HCT116 (cell line): ENCODE results near the gene CFAP74. TPM values are rescaled to one million over a fixed set of nuclear protein-coding genes. Genes with fewer than 3 reads are reported as not detected.

Experiments
- ATAC-seq: fragments of 200-7000 bp; cut with Tn5 transposase; 2 replicates; pipeline ENCODE4 v1.9.1; 2020; ENCODE audit warnings: mild to moderate bottlenecking, moderate library complexity
- BruUV-seq: library from RNA; stranded (reverse); fragments of 400-500 nt; replicated peaks from 2 replicates; lab custom pipeline; 2021; lab: Mats Ljungman, UMichigan
- CTCF ChIA-PET: fragments of 300-600 bp; sonication (Branson Sonifier 250); formaldehyde crosslinking; loops from one replicate; lab custom pipeline; 2021; ENCODE audit warnings: antibody characterized with exemption; lab: Charles Lee
- POLR2A ChIA-PET: fragments of 300-600, 350-600 bp; sonication (Branson Sonifier 250); formaldehyde crosslinking; loops from one replicate; lab custom pipeline; 2021; ENCODE audit warnings: antibody characterized with exemption; lab: Charles Lee
- RAD21 ChIA-PET, 2 experiments: fragments of 300-600 bp; sonication (Branson Sonifier 250); formaldehyde crosslinking; loops; one replicate each; lab custom pipeline; 2023; ENCODE audit warnings: low total read pairs in 2 of 2; ENCODE audit not compliant: uncharacterized antibody in 2 of 2, unreplicated experiment in 2 of 2, low non-redundant PET in 1 of 2; lab: Charles Lee
- DNase-seq: peaks from one replicate; pipeline ENCODE4 v3.0.0-alpha.2; 2010; ENCODE audit warnings: low read depth, low spot score
- H2AFZ ChIP-seq: fragments of 200-600 bp; shearing (Covaris generic), sonication (generic); 2 replicates; pipeline ENCODE4 v1.6.1; 2017; ENCODE audit warnings: low read depth, mixed run types, mixed read lengths, antibody characterized with exemption, low read length; ENCODE audit not compliant: poor library complexity, severe bottlenecking
- H3K27ac ChIP-seq: 2 replicates; pipeline ENCODE4 v1.5.1; 2012; ENCODE audit warnings: low read depth, low read length
- H3K27me3 ChIP-seq: fragments of 200-600 bp; sonication (generic); 2 replicates; pipeline ENCODE4 v1.6.1; 2016; ENCODE audit warnings: mixed run types, low read length, mixed read lengths; ENCODE audit not compliant: insufficient read depth
- H3K36me3 ChIP-seq, 2 experiments: fragments of 200-500 bp in 1 of 2; fragments of 200-600 bp in 1 of 2; sonication (Bioruptor generic) in 1 of 2; sonication (generic) in 1 of 2; 2 replicates each; pipeline versions ENCODE4 v1.5.1 to v1.6.1; 2014 to 2016; ENCODE audit warnings: low read length in 2 of 2, inconsistent platforms in 1 of 2, mixed read lengths in 1 of 2, mixed run types in 1 of 2; ENCODE audit not compliant: insufficient read depth in 2 of 2, control insufficient read depth in 1 of 2
- H3K4me1 ChIP-seq, 2 experiments: fragments of 200-600 bp in 1 of 2; sonication (generic) in 1 of 2; 2 replicates each; pipeline versions ENCODE4 v1.5.1 to v1.6.1; 2012 to 2017; ENCODE audit warnings: low read length in 2 of 2, inconsistent platforms in 1 of 2, mild to moderate bottlenecking in 1 of 2, mixed read lengths in 1 of 2, mixed run types in 1 of 2, moderate library complexity in 1 of 2; ENCODE audit not compliant: insufficient read depth in 2 of 2, control insufficient read depth in 1 of 2
- H3K4me2 ChIP-seq: fragments of 200-600 bp; sonication (generic); 2 replicates; pipeline ENCODE4 v1.6.1; 2017; ENCODE audit warnings: mixed run types, low read length, mixed read lengths
- H3K4me3 ChIP-seq, 2 experiments: fragments of 200-600 bp in 1 of 2; sonication (generic) in 1 of 2; replicated peaks in 1 of 2; 2 replicates each; pipeline ENCODE4 v1.5.1; 2011 to 2016; ENCODE audit warnings: low read length in 2 of 2, control low read depth in 1 of 2, low read depth in 1 of 2, mild to moderate bottlenecking in 1 of 2, mixed read lengths in 1 of 2, mixed run types in 1 of 2
- H3K79me2 ChIP-seq: fragments of 200-600 bp; sonication (generic); 2 replicates; pipeline ENCODE4 v1.6.1; 2017; ENCODE audit warnings: mild to moderate bottlenecking, mixed run types, low read length, moderate library complexity, mixed read lengths; ENCODE audit not compliant: insufficient read depth
- H3K9ac ChIP-seq: fragments of 200-600 bp; sonication (generic); 2 replicates; pipeline ENCODE4 v1.6.1; 2016; ENCODE audit warnings: low read length, mixed read lengths
- H3K9me2 ChIP-seq: fragments of 200-600 bp; sonication (generic), shearing (Covaris generic); 2 replicates; pipeline ENCODE4 v1.6.1; 2017; ENCODE audit warnings: mixed run types, mild to moderate bottlenecking, moderate library complexity; ENCODE audit not compliant: insufficient read depth
- H3K9me3 ChIP-seq, 2 experiments: fragments of 200-500 bp in 1 of 2; fragments of 200-600 bp in 1 of 2; sonication (Bioruptor generic) in 1 of 2; sonication (generic) in 1 of 2; 2 replicates each; pipeline ENCODE4 v1.6.1; 2014 to 2017; ENCODE audit warnings: low read length in 2 of 2, mixed read lengths in 2 of 2, inconsistent platforms in 1 of 2, low read depth in 1 of 2, mild to moderate bottlenecking in 1 of 2, mixed run types in 1 of 2, moderate library complexity in 1 of 2; ENCODE audit not compliant: control insufficient read depth in 1 of 2, insufficient read depth in 1 of 2
- H4K20me1 ChIP-seq: fragments of 200-600 bp; sonication (generic), shearing (Covaris generic); 2 replicates; pipeline ENCODE4 v1.6.1; 2017; ENCODE audit warnings: mixed run types, mild to moderate bottlenecking, moderate library complexity; ENCODE audit not compliant: insufficient read depth
- CEBPB ChIP-seq: IDR thresholded peaks from 2 replicates; pipeline ENCODE4 v1.6.1; 2012; ENCODE audit warnings: low read depth
- EGR1 ChIP-seq: IDR thresholded peaks from 2 replicates; pipeline ENCODE4 v1.6.1; 2012; ENCODE audit warnings: low read depth
- ELF1 ChIP-seq: IDR thresholded peaks from 2 replicates; pipeline ENCODE4 v1.6.1; 2012; ENCODE audit warnings: low read depth, borderline replicate concordance
- POLR2A ChIP-seq: IDR thresholded peaks from 2 replicates; pipeline ENCODE4 v1.7.0; 2011; ENCODE audit warnings: borderline replicate concordance; ENCODE audit not compliant: insufficient read depth, insufficient read length; ENCODE audit errors: extremely low read depth
- POLR2AphosphoS5 ChIP-seq: IDR thresholded peaks from 2 replicates; pipeline ENCODE4 v1.6.1; 2011; ENCODE audit warnings: mild to moderate bottlenecking, low read depth, low read length, moderate library complexity
- SP1 ChIP-seq: IDR thresholded peaks from 2 replicates; pipeline ENCODE4 v1.6.1; 2012; ENCODE audit warnings: low read depth
- TCF7L2 ChIP-seq: IDR thresholded peaks from 2 replicates; pipeline ENCODE4 v1.7.0; 2011; ENCODE audit warnings: borderline replicate concordance, inconsistent platforms; ENCODE audit not compliant: insufficient read depth, insufficient read length; ENCODE audit errors: extremely low read depth
- YY1 ChIP-seq: IDR thresholded peaks from 2 replicates; pipeline ENCODE4 v1.6.1; 2011; ENCODE audit warnings: low read length, low read depth, moderate library complexity, mild to moderate bottlenecking; ENCODE audit not compliant: insufficient replicate concordance; ENCODE audit errors: extremely low read depth
- ZFX ChIP-seq: fragments of 450-650 bp; IDR thresholded peaks from 2 replicates; pipeline ENCODE4 v1.6.1; 2017
- ZNF274 ChIP-seq: fragments of 200-500 bp; sonication (Bioruptor generic); IDR thresholded peaks from 2 replicates; pipeline ENCODE4 v1.6.1; 2014; ENCODE audit warnings: mild to moderate bottlenecking, low read depth, low read length, inconsistent platforms
- intact Hi-C: fragments of 100-400 bp; cut with micrococcal nuclease; formaldehyde crosslinking; loops from 2 replicates; pipeline ENCODE4 v1.10.0; 2022
- total RNA-seq: library from RNA; stranded (reverse); gene quantifications from one replicate; pipeline ENCODE4 v1.2.1, GENCODE V29; 2021; ENCODE audit not compliant: unreplicated experiment

The CFAP74 gene
- total RNA-seq, 1 experiment from 2014 or later = 4.9 TPM

- ATAC-seq (no peak), DNase-seq (no peak)
- TF ChIP-seq POLR2AphosphoS5 = no peak
- TF ChIP-seq TCF7L2 = no peak
- TF ChIP-seq ZNF274 = no peak
- no peak for TF ChIP-seq POLR2A
- TF ChIP-seq CEBPB = no peak
- TF ChIP-seq EGR1 = no peak
- no peak for TF ChIP-seq SP1
- no peak for TF ChIP-seq ZFX
- TF ChIP-seq YY1 = no peak
- TF ChIP-seq ELF1 = no peak
- Histone ChIP-seq H3K9ac (no peak overlapping the region), H3K4me3 (no peak overlapping the region), H3K9me3 (no peaks in the 10 kb centered on the region), H3K27ac (no peak overlapping the region), H4K20me1 (no peaks in the 10 kb centered on the region), H3K4me1 (peaks cover 12 to 30% of the 10 kb centered on the region in 2 experiments), H3K79me2 (no peaks in the 10 kb centered on the region), H3K4me2 (no peak overlapping the region), H3K9me2 (no peaks in the 10 kb centered on the region), H3K27me3 (no peaks in the 10 kb centered on the region), H3K36me3 (no peaks in the 10 kb centered on the region), H2AFZ (no peak overlapping the region)
- intact Hi-C loops = no loop called here
- ChIA-PET RAD21 (interaction anchor here (1.1 to 1.8 kb wide), 4 partner anchors 8 to 135 kb away, joined by 3 to 8 read pairs (median 4); no protein-coding TSS in a partner anchor), CTCF (interaction anchor here (1.0 to 4.1 kb wide), 9 partner anchors 10 to 135 kb away, joined by 3 to 70 read pairs (median 6); partner anchors contain the start of gene CFAP74), POLR2A (no interaction called here)
- BruUV-seq = no TSS peak
Observed at GRCh38 chr1:2043886-2044285, 40.3 kb upstream of the CFAP74 start.
